Small intestine (tissue), 7 donors: ENCODE data around the gene DIPK1A. TPM values are rescaled to one million over a fixed set of nuclear protein-coding genes. Genes with fewer than 3 reads are reported as not detected.
"Not testable (repeated sequence)": the region's sequence is repeated elsewhere in the genome, so short reads cannot be mapped to it uniquely, and the experiment has no call there.

Experiments used
- DNase-seq, 2 donors: peaks; one replicate each; pipeline versions ENCODE4 v3.0.0 to v3.0.0-alpha.2; 2013
- FAIRE-seq: peaks from 2 replicates; lab custom pipeline; 2012; peaks lifted over from hg19 to GRCh38; lab: Jason Lieb, UNC
- H3K27ac ChIP-seq, 3 donors: one replicate each; pipeline ENCODE4 v1.5.1; 2013; ENCODE audit warnings: low read length in 2 of 3, mild to moderate bottlenecking in 2 of 3, control low read depth in 1 of 3, inconsistent platforms in 1 of 3, low read depth in 1 of 3, moderate library complexity in 1 of 3
- H3K27me3 ChIP-seq, 3 donors: one replicate each; pipeline ENCODE4 v1.6.1; 2013; ENCODE audit warnings: low read length in 3 of 3, inconsistent platforms in 1 of 3; ENCODE audit not compliant: control insufficient read depth in 3 of 3, insufficient read depth in 3 of 3
- H3K36me3 ChIP-seq, 3 donors: one replicate each; pipeline ENCODE4 v1.6.1; 2013; ENCODE audit warnings: low read length in 3 of 3, inconsistent platforms in 1 of 3, low read depth in 1 of 3, mild to moderate bottlenecking in 1 of 3, moderate library complexity in 1 of 3; ENCODE audit not compliant: control insufficient read depth in 3 of 3, insufficient read depth in 2 of 3
- H3K4me1 ChIP-seq, 3 donors: one replicate each; pipeline ENCODE4 v1.6.1; 2013; ENCODE audit warnings: low read length in 2 of 3, inconsistent platforms in 1 of 3, low read depth in 1 of 3, mild to moderate bottlenecking in 1 of 3, moderate library complexity in 1 of 3; ENCODE audit not compliant: control insufficient read depth in 3 of 3, insufficient read depth in 2 of 3
- H3K4me3 ChIP-seq, 3 donors: one replicate each; pipeline ENCODE4 v1.5.1; 2013; ENCODE audit warnings: low read length in 3 of 3, control low read depth in 1 of 3, inconsistent platforms in 1 of 3, low read depth in 1 of 3, mild to moderate bottlenecking in 1 of 3, moderate library complexity in 1 of 3
- H3K9me3 ChIP-seq, 2 donors: one replicate each; pipeline ENCODE4 v1.6.1; 2013; ENCODE audit warnings: low read depth in 1 of 2, low read length in 1 of 2; ENCODE audit not compliant: control insufficient read depth in 2 of 2, insufficient read depth in 1 of 2
- WGBS, 3 donors: extraction: QIAGEN DNeasy Blood & Tissue Kit; methylation state at CpG; one replicate each; pipeline ENCODE4 v1.1.7; 2013; 5-methylcytosine and 5-hydroxymethylcytosine counted together
- polyA plus RNA-seq, 4 donors: library from polyadenylated mRNA; stranded (reverse) in 3 of 4; unstranded in 1 of 4; fragments of 200-250 nt in 3 of 4; fragments of 120-200 nt in 1 of 4; gene quantifications; one replicate each; pipeline versions ENCODE4 v1.2.1 to v1.2.3, GENCODE V29; 2013
- donor health status: healthy with polysubstance abuse.
- donor health status: control.
- donor health status: control.
- donor health status: Bipolar disorder and iron deficiency.
- donor health status: healthy.

DIPK1A gene
- polyA plus RNA-seq, 4 donors = 2.0 to 10.4 (median 3.8) TPM

GRCh38 chr1:92898053-92898452, 63.2 kb downstream of the DIPK1A start:
- H3K4me1 ChIP-seq, H3K36me3 ChIP-seq, H3K27me3 ChIP-seq, H3K4me3 ChIP-seq, H3K27ac ChIP-seq, DNase-seq, FAIRE-seq: not testable (repeated sequence)
- 75 to 93% (median 88%) methylated on average over 2 of the region's 2 CpGs for WGBS, 3 donors
- H3K9me3 ChIP-seq = peaks cover 0 to 12% of the 10 kb centered on the region in 2 donors

GRCh38 chr1:92887465-92887864, 73.8 kb downstream of the DIPK1A start:
- 96 to 100% (median 97%) methylated on average over 2 of the region's 2 CpGs for WGBS, 3 donors
- Histone ChIP-seq H3K27ac (no peak overlapping the region), H3K4me3 (no peak overlapping the region), H3K9me3 (peaks cover 0 to 7% of the 10 kb centered on the region in 2 donors), H3K27me3 (no peaks in the 10 kb centered on the region), H3K4me1 (peaks cover 0 to 3% (median 0%) of the 10 kb centered on the region in 3 donors), H3K36me3 (no peaks in the 10 kb centered on the region)
- FAIRE-seq = no peak
- DNase-seq = no peak

- no peak overlapping the region for H3K4me3 ChIP-seq
- H3K36me3 ChIP-seq = no peaks in the 10 kb centered on the region
- H3K27me3 ChIP-seq = no peaks in the 10 kb centered on the region
- no peak for FAIRE-seq
- H3K9me3 ChIP-seq = peaks cover 0 to 7% of the 10 kb centered on the region in 2 donors
- WGBS, 3 donors = 80 to 87% (median 85%) methylated on average over 2 of the region's 2 CpGs
- H3K4me1 ChIP-seq = peaks cover 0 to 3% (median 0%) of the 10 kb centered on the region in 3 donors
- no peak overlapping the region for H3K27ac ChIP-seq
- peak in 1 of 2 donors; percentile 44 for DNase-seq
Measured at GRCh38 chr1:92886886-92887419, 74.3 kb downstream of the DIPK1A start.

GRCh38 chr1:92884195-92884594, 77.1 kb downstream of the DIPK1A start:
- no peak overlapping the region for H3K27ac ChIP-seq
- FAIRE-seq (no peak), DNase-seq (no peak)
- no peaks in the 10 kb centered on the region for H3K9me3 ChIP-seq
- WGBS, 3 donors = 84 to 90% (median 85%) methylated on average over 1 of the region's 1 CpG
- H3K4me1 ChIP-seq = peaks cover 0 to 3% (median 0%) of the 10 kb centered on the region in 3 donors
- H3K36me3 ChIP-seq = no peaks in the 10 kb centered on the region
- H3K27me3 ChIP-seq = no peaks in the 10 kb centered on the region
- no peak overlapping the region for H3K4me3 ChIP-seq

GRCh38 chr1:92883297-92883696, 78.0 kb downstream of the DIPK1A start:
- FAIRE-seq (no peak), DNase-seq (no peak)
- no peak overlapping the region for H3K4me3 ChIP-seq
- H3K27me3 ChIP-seq = no peaks in the 10 kb centered on the region
- H3K9me3 ChIP-seq = no peaks in the 10 kb centered on the region
- H3K36me3 ChIP-seq = no peaks in the 10 kb centered on the region
- peak overlapping the region in 1 of 3 donors; percentile 10 for H3K27ac ChIP-seq
- peaks cover 0 to 3% (median 0%) of the 10 kb centered on the region in 3 donors for H3K4me1 ChIP-seq

GRCh38 chr1:92882819-92883218, 78.4 kb downstream of the DIPK1A start:
- Histone ChIP-seq H3K27ac (no peak overlapping the region), H3K4me3 (no peak overlapping the region), H3K4me1 (peaks cover 0 to 3% (median 0%) of the 10 kb centered on the region in 3 donors), H3K36me3 (no peaks in the 10 kb centered on the region), H3K9me3 (no peaks in the 10 kb centered on the region), H3K27me3 (no peaks in the 10 kb centered on the region)
- WGBS, 3 donors = 29 to 58% (median 48%) methylated on average over 1 of the region's 1 CpG
- peak in 1 of 2 donors; percentile 32 for DNase-seq
- no peak for FAIRE-seq

GRCh38 chr1:92881391-92881790, 79.9 kb downstream of the DIPK1A start:
- Histone ChIP-seq H3K27ac (no peak overlapping the region), H3K9me3 (no peaks in the 10 kb centered on the region), H3K4me3 (no peak overlapping the region), H3K36me3 (no peaks in the 10 kb centered on the region), H3K4me1 (peaks cover 0 to 3% (median 0%) of the 10 kb centered on the region in 3 donors), H3K27me3 (no peaks in the 10 kb centered on the region)
- DNase-seq (no peak), FAIRE-seq (no peak)
- WGBS, 3 donors = 88 to 97% (median 93%) methylated on average over 3 of the region's 3 CpGs

GRCh38 chr1:92879316-92879968, 81.8 kb downstream of the DIPK1A start:
- 86 to 91% (median 91%) methylated on average over 4 of the region's 4 CpGs for WGBS, 3 donors
- Histone ChIP-seq H3K27me3 (no peaks in the 10 kb centered on the region), H3K27ac (no peak overlapping the region), H3K9me3 (no peaks in the 10 kb centered on the region), H3K36me3 (no peaks in the 10 kb centered on the region), H3K4me1 (peaks cover 0 to 3% (median 0%) of the 10 kb centered on the region in 3 donors), H3K4me3 (no peak overlapping the region)
- FAIRE-seq (no peak), DNase-seq (no peak)
